WI38 (cell line): ENCODE results near the gene OAS3.
"Not testable (repeated sequence)": the region's sequence is repeated elsewhere in the genome, so short reads cannot be mapped to it uniquely, and the experiment has no call there.

Experiments used
- H3K4me3 ChIP-seq: 2 replicates; pipeline ENCODE4 v1.5.1; 2011; ENCODE audit warnings: low read depth, mild to moderate bottlenecking, control low read depth, low read length
- CTCF ChIP-seq: IDR thresholded peaks from 2 replicates; pipeline ENCODE4 v1.5.1; 2012; ENCODE audit warnings: low read depth, mild to moderate bottlenecking, control low read depth, low read length

The OAS3 gene

GRCh38 chr12:112913038-112913688 is 25.1 kb upstream of the OAS3 start:
- H3K4me3 ChIP-seq = no peak overlapping the region
- TF ChIP-seq CTCF = no peak

GRCh38 chr12:112913888-112914287 is 24.4 kb upstream of the OAS3 start:
- H3K4me3 ChIP-seq = not testable (repeated sequence)

- no peak overlapping the region for H3K4me3 ChIP-seq
- TF ChIP-seq CTCF = no peak
These were observed 22.0 kb upstream of the OAS3 start for GRCh38 chr12:112916270-112916669.

- no peak overlapping the region for H3K4me3 ChIP-seq
- no peak for TF ChIP-seq CTCF
These were observed 19.2 kb upstream of the OAS3 start for GRCh38 chr12:112919121-112919520.

- no peak overlapping the region for H3K4me3 ChIP-seq
- TF ChIP-seq CTCF = no peak
These were observed 13.3 kb upstream of the OAS3 start for GRCh38 chr12:112924986-112925385.

GRCh38 chr12:112926416-112927033 is 11.7 kb upstream of the OAS3 start:
- H3K4me3 ChIP-seq = not testable (repeated sequence)

GRCh38 chr12:112927475-112927874 is 10.8 kb upstream of the OAS3 start:
- no peak for TF ChIP-seq CTCF
- H3K4me3 ChIP-seq = no peak overlapping the region

- H3K4me3 ChIP-seq = no peak overlapping the region
These were observed 10.3 kb upstream of the OAS3 start for GRCh38 chr12:112927925-112928324.

More at GRCh38 chr12:112927925-112928324, 10.3 kb upstream of the OAS3 start:
- no peak for TF ChIP-seq CTCF
